H1 (cell line): ENCODE data around the gene GATD1. TPM values are rescaled to one million over a fixed set of nuclear protein-coding genes. Genes with fewer than 3 reads are reported as not detected.

Experiments used
- CTCF ChIA-PET: fragments of 300-600 bp; sonication (Branson Sonifier 250); formaldehyde crosslinking; loops from one replicate; lab custom pipeline; 2021; ENCODE audit not compliant: partially characterized antibody; lab: Charles Lee
- POLR2A ChIA-PET: fragments of 300-600 bp; sonication (Branson Sonifier 250); formaldehyde crosslinking; loops from one replicate; lab custom pipeline; 2021; ENCODE audit warnings: inconsistent platforms; ENCODE audit not compliant: partially characterized antibody; lab: Charles Lee
- DNase-seq, 2 experiments: peaks; one replicate each; pipeline versions ENCODE4 v3.0.0 to v3.0.0-alpha.2; 2010 to 2022; ENCODE audit warnings: low spot score in 2 of 2, low read depth in 1 of 2, mixed read lengths in 1 of 2
- FAIRE-seq: peaks from 2 replicates; lab custom pipeline; 2011; peaks lifted over from hg19 to GRCh38; lab: Jason Lieb, UNC
- H2AFZ ChIP-seq: 2 replicates; pipeline ENCODE4 v1.8.1; 2012; ENCODE audit warnings: low read length, inconsistent platforms
- H2AK5ac ChIP-seq: 2 replicates; pipeline ENCODE4 v1.6.1; 2013; ENCODE audit warnings: low read depth, low read length
- H2BK120ac ChIP-seq: replicated peaks from 2 replicates; pipeline ENCODE3; 2013; ENCODE audit warnings: low read depth, low read length, inconsistent platforms
- H2BK12ac ChIP-seq: 2 replicates; pipeline ENCODE4 v1.6.1; 2013; ENCODE audit warnings: low read depth, low read length
- H2BK15ac ChIP-seq: 2 replicates; pipeline ENCODE4 v1.6.1; 2013; ENCODE audit warnings: low read length
- H2BK20ac ChIP-seq: 2 replicates; pipeline ENCODE4 v1.6.1; 2013; ENCODE audit warnings: low read length
- H2BK5ac ChIP-seq: 2 replicates; pipeline ENCODE4 v1.6.1; 2013; ENCODE audit warnings: low read depth, low read length
- H3K14ac ChIP-seq: 2 replicates; pipeline ENCODE4 v1.6.1; 2013; ENCODE audit warnings: inconsistent platforms; ENCODE audit not compliant: insufficient read length
- H3K18ac ChIP-seq: 2 replicates; pipeline ENCODE4 v1.6.1; 2013; ENCODE audit warnings: low read length; ENCODE audit errors: extremely low read depth
- H3K23ac ChIP-seq: 2 replicates; pipeline ENCODE4 v1.6.1; 2013; ENCODE audit warnings: inconsistent platforms; ENCODE audit not compliant: insufficient read length
- H3K23me2 ChIP-seq: 2 replicates; pipeline ENCODE4 v1.6.1; 2013; ENCODE audit warnings: low read depth, low read length
- H3K27ac ChIP-seq: 2 replicates; pipeline ENCODE4 v1.6.1; 2011; ENCODE audit warnings: low read depth, low read length, inconsistent platforms
- H3K27me3 ChIP-seq, 4 experiments: replicated peaks in 1 of 4; 1 replicate in 1 of 4; 2 replicates in 3 of 4; pipeline versions ENCODE4 v1.6.1 to v1.8.1; 2011 to 2013; ENCODE audit warnings: low read length in 3 of 4, mild to moderate bottlenecking in 3 of 4, inconsistent platforms in 2 of 4, mixed read lengths in 2 of 4, moderate library complexity in 1 of 4; ENCODE audit not compliant: control insufficient read depth in 3 of 4, insufficient read depth in 3 of 4; ENCODE audit errors: extremely low read depth in 1 of 4
- H3K36me3 ChIP-seq, 4 experiments: 2 replicates each; pipeline versions ENCODE4 v1.6.1 to v1.8.1; 2011 to 2013; ENCODE audit warnings: mild to moderate bottlenecking in 4 of 4, low read length in 3 of 4, moderate library complexity in 2 of 4, control low read depth in 1 of 4, inconsistent platforms in 1 of 4; ENCODE audit not compliant: insufficient read depth in 4 of 4, control insufficient read depth in 2 of 4
- H3K4ac ChIP-seq: replicated peaks from 2 replicates; pipeline ENCODE3; 2013; ENCODE audit warnings: low read length, low read depth, mixed read lengths, inconsistent platforms; ENCODE audit not compliant: insufficient read length
- H3K4me1 ChIP-seq, 4 experiments: replicated peaks in 1 of 4; 1 replicate in 1 of 4; 2 replicates in 3 of 4; pipeline versions ENCODE4 v1.6.1 to v1.8.1; 2011 to 2013; ENCODE audit warnings: low read length in 3 of 4, inconsistent platforms in 2 of 4, mixed read lengths in 1 of 4; ENCODE audit not compliant: insufficient read depth in 4 of 4, control insufficient read depth in 3 of 4
- H3K4me2 ChIP-seq, 2 experiments: 2 replicates each; pipeline versions ENCODE4 v1.6.1 to v1.8.1; 2011 to 2013; ENCODE audit warnings: low read depth in 2 of 2, low read length in 2 of 2, control low read depth in 1 of 2, inconsistent platforms in 1 of 2, mild to moderate bottlenecking in 1 of 2; ENCODE audit not compliant: insufficient read depth in 1 of 2
- H3K4me3 ChIP-seq, 4 experiments: fragments of 200-600, 300-600 bp in 1 of 4; sonication (generic), shearing (Covaris generic), sonication (Bioruptor Twin) in 1 of 4; 2 replicates each; pipeline versions ENCODE4 v1.5.1 to v1.8.1; 2011 to 2016; ENCODE audit warnings: low read length in 4 of 4, low read depth in 3 of 4, control low read depth in 2 of 4, inconsistent platforms in 2 of 4, mild to moderate bottlenecking in 2 of 4, mixed read lengths in 1 of 4, moderate library complexity in 1 of 4; ENCODE audit not compliant: insufficient read depth in 2 of 4; ENCODE audit errors: extremely low read depth in 1 of 4
- H3K56ac ChIP-seq: replicated peaks from 2 replicates; pipeline ENCODE3; 2013; ENCODE audit warnings: low read depth, mild to moderate bottlenecking, mixed read lengths, low read length, inconsistent platforms; ENCODE audit not compliant: insufficient read length
- H3K79me1 ChIP-seq: 2 replicates; pipeline ENCODE4 v1.6.1; 2013; ENCODE audit warnings: low read depth, low read length, control low read depth
- H3K79me2 ChIP-seq, 2 experiments: 2 replicates each; pipeline versions ENCODE4 v1.6.1 to v1.8.1; 2012 to 2013; ENCODE audit warnings: low read length in 2 of 2, mild to moderate bottlenecking in 2 of 2, inconsistent platforms in 1 of 2; ENCODE audit not compliant: insufficient read depth in 2 of 2, control insufficient read depth in 1 of 2
- H3K9ac ChIP-seq, 4 experiments: replicated peaks in 1 of 4; 1 replicate in 1 of 4; 2 replicates in 3 of 4; pipeline versions ENCODE4 v1.6.1 to v1.8.1; 2011 to 2013; ENCODE audit warnings: low read depth in 3 of 4, low read length in 3 of 4, control low read depth in 2 of 4, mild to moderate bottlenecking in 2 of 4, moderate library complexity in 2 of 4, inconsistent platforms in 1 of 4; ENCODE audit errors: extremely low read depth in 1 of 4
- H3K9me3 ChIP-seq, 2 experiments: 2 replicates each; pipeline versions ENCODE4 v1.6.1 to v1.8.1; 2012 to 2013; ENCODE audit warnings: mild to moderate bottlenecking in 2 of 2, moderate library complexity in 2 of 2, control low read depth in 1 of 2, inconsistent platforms in 1 of 2, low read depth in 1 of 2, low read length in 1 of 2, mixed read lengths in 1 of 2; ENCODE audit not compliant: insufficient read depth in 2 of 2
- H4K20me1 ChIP-seq, 2 experiments: replicated peaks in 1 of 2; 2 replicates each; pipeline versions ENCODE3 to v1.8.1; 2011 to 2013; ENCODE audit warnings: inconsistent platforms in 2 of 2, low read length in 2 of 2, mild to moderate bottlenecking in 1 of 2; ENCODE audit not compliant: insufficient read depth in 2 of 2, control insufficient read depth in 1 of 2
- H4K5ac ChIP-seq: 2 replicates; pipeline ENCODE4 v1.6.1; 2013; ENCODE audit warnings: low read length, low read depth, mixed read lengths, inconsistent platforms; ENCODE audit not compliant: insufficient read length
- H4K8ac ChIP-seq: 2 replicates; pipeline ENCODE4 v1.8.0; 2013; ENCODE audit warnings: mild to moderate bottlenecking, moderate library complexity, low read length, inconsistent platforms; ENCODE audit not compliant: insufficient read depth; ENCODE audit errors: extremely low read depth
- H4K91ac ChIP-seq: replicated peaks from 2 replicates; pipeline ENCODE3; 2013; ENCODE audit warnings: low read length, mixed read lengths, inconsistent platforms; ENCODE audit not compliant: insufficient read length
- ASH2L ChIP-seq: fragments of 200-600, 300-600 bp; sonication (generic); IDR thresholded peaks from one replicate; pipeline ENCODE4 v1.7.1; 2017; ENCODE audit warnings: low read length
- EGR1 ChIP-seq: IDR thresholded peaks from 2 replicates; pipeline ENCODE4 v1.6.1; 2011; ENCODE audit warnings: low read depth, low read length, borderline replicate concordance
- EP300 ChIP-seq, 2 experiments: IDR thresholded peaks; 1 replicate in 1 of 2; 2 replicates in 1 of 2; pipeline ENCODE4 v1.6.1; 2011 to 2012; ENCODE audit warnings: low read depth in 2 of 2, low read length in 2 of 2, mild to moderate bottlenecking in 2 of 2, borderline replicate concordance in 1 of 2, inconsistent platforms in 1 of 2, moderate library complexity in 1 of 2
- NRF1 ChIP-seq: IDR thresholded peaks from 2 replicates; pipeline ENCODE4 v1.6.1; 2011; ENCODE audit warnings: mild to moderate bottlenecking, low read depth, low read length, improper control_type of control experiment
- POLR2AphosphoS5 ChIP-seq: IDR thresholded peaks from 2 replicates; pipeline ENCODE4 v1.6.1; 2011; ENCODE audit warnings: low read depth, low read length
- SIN3A ChIP-seq, 2 experiments: IDR thresholded peaks in 1 of 2; conservative IDR thresholded peaks in 1 of 2; 2 replicates each; pipeline ENCODE4 v1.6.1; 2011 to 2012; ENCODE audit warnings: low read length in 2 of 2, improper control_type of control experiment in 1 of 2, low read depth in 1 of 2, mild to moderate bottlenecking in 1 of 2
- SP2 ChIP-seq: IDR thresholded peaks from 2 replicates; pipeline ENCODE4 v1.6.1; 2012; ENCODE audit warnings: mild to moderate bottlenecking, low read length, inconsistent platforms
- TCF12 ChIP-seq: IDR thresholded peaks from 2 replicates; pipeline ENCODE4 v1.6.1; 2011; ENCODE audit warnings: low read depth, mild to moderate bottlenecking, low read length
- USF2 ChIP-seq: IDR thresholded peaks from 2 replicates; pipeline ENCODE4 v1.6.1; 2011; ENCODE audit warnings: low read length, improper control_type of control experiment
- YY1 ChIP-seq: IDR thresholded peaks from 2 replicates; pipeline ENCODE4 v1.6.1; 2011; ENCODE audit warnings: low read depth, mild to moderate bottlenecking, low read length
- ZNF274 ChIP-seq: IDR thresholded peaks from 2 replicates; pipeline ENCODE4 v1.7.0; 2012; ENCODE audit warnings: low read length, borderline replicate concordance; ENCODE audit errors: extremely low read depth
- WGBS, 2 experiments: shearing (Covaris generic) in 1 of 2; methylation state at CpG; one replicate each; pipeline versions ENCODE4 v1.1.6 to v1.1.7; 2013 to 2015; ENCODE audit warnings: low lambda C conversion rate in 2 of 2, mixed read lengths in 2 of 2, inconsistent platforms in 1 of 2, low coverage in 1 of 2, missing lambda C conversion rate in 1 of 2; ENCODE audit not compliant: insufficient replicate concordance in 2 of 2, insufficient coverage in 1 of 2, insufficient read length in 1 of 2; ENCODE audit errors: extremely low coverage in 1 of 2, missing lambda C conversion rate in 1 of 2; 5-methylcytosine and 5-hydroxymethylcytosine counted together
- polyA plus RNA-seq, 7 experiments: library from polyadenylated mRNA; depleted of rRNA in 3 of 7; stranded (reverse) in 5 of 7; unstranded in 2 of 7; fragments of >200 nt in 5 of 7; fragments of 200-250 nt in 2 of 7; gene quantifications; 1 replicate in 5 of 7; 2 replicates in 1 of 7; 4 replicates in 1 of 7; pipeline versions ENCODE4 v1.2.1 to v1.2.3, GENCODE V29; 2011 to 2013; ENCODE audit warnings: missing spikeins in 2 of 7, mixed read lengths in 2 of 7
- total RNA-seq: library from RNA; stranded (reverse); fragmentation: NEBNext Ultra II Directional; extraction: Animal tissue kit (Norgen Biotek cat#: 25700); gene quantifications from 2 replicates; pipeline ENCODE4 v1.2.1, GENCODE V29; 2021

The GATD1 gene
- total and polyA plus RNA-seq, 2 of the 8 experiments (the other 6 are each of a cell fraction or from before 2014, with no cell fraction given): 47.5 to 54.8 TPM

- no peak overlapping the region for H2BK15ac ChIP-seq
- H3K9me3 ChIP-seq: no peaks in the 10 kb centered on the region
- H4K91ac ChIP-seq: no peak overlapping the region
- CTCF ChIA-PET: interaction anchor here (0.8 to 1.3 kb wide), 6 partner anchors 16 to 47 kb away, joined by 3 to 5 read pairs (median 3); no protein-coding TSS in a partner anchor
- H2BK5ac ChIP-seq: no peak overlapping the region
- no peak overlapping the region for H3K18ac ChIP-seq
- H4K5ac ChIP-seq: no peak overlapping the region
- no peak overlapping the region for H3K4me2 ChIP-seq
- no peak overlapping the region for H3K27ac ChIP-seq
- no peak overlapping the region for H2AFZ ChIP-seq
- no peak overlapping the region for H3K23ac ChIP-seq
- peaks cover 0 to 5% of the 10 kb centered on the region in 2 experiments; a peak in 1 of 4 replicates for H3K79me2 ChIP-seq
- no peak overlapping the region for H3K9ac ChIP-seq
- no peak overlapping the region for H2BK12ac ChIP-seq
- H2BK20ac ChIP-seq: no peak overlapping the region
- H2BK120ac ChIP-seq: no peak overlapping the region
- H3K4me1 ChIP-seq: peaks cover 4 to 28% (median 20%) of the 10 kb centered on the region in 4 experiments
- FAIRE-seq (no peak), DNase-seq (no peak)
- no peak overlapping the region for H3K4me3 ChIP-seq
- POLR2A ChIA-PET: interaction anchor here (0.6 to 53.0 kb wide), 4 partner anchors 9 to 30 kb away, joined by 3 to 1917 read pairs (median 17); partner anchors contain the start of genes CD151, CRACR2B, PNPLA2 and POLR2L
- H3K79me1 ChIP-seq: peaks cover 5% of the 10 kb centered on the region; the same call in 1 of the 2 replicates
- H3K36me3 ChIP-seq: peaks cover 3 to 30% (median 6%) of the 10 kb centered on the region in 4 experiments; a peak in 5 of 8 replicates
- H3K23me2 ChIP-seq: peaks cover 12% of the 10 kb centered on the region
- no peak overlapping the region for H3K4ac ChIP-seq
- no peak overlapping the region for H2AK5ac ChIP-seq
- no peak overlapping the region for H3K56ac ChIP-seq
- 94% methylated on average over 27 of the region's 32 CpGs; no CpG with 5 or more reads in 1 of the 2 experiments for WGBS, 2 experiments
- peaks cover 0 to 13% of the 10 kb centered on the region in 2 experiments for H4K20me1 ChIP-seq
- no peak overlapping the region for H4K8ac ChIP-seq
- H3K27me3 ChIP-seq: no peaks in the 10 kb centered on the region; a peak in 1 of 7 replicates
- no peak overlapping the region for H3K14ac ChIP-seq
- TF ChIP-seq POLR2AphosphoS5 (no peak), SP2 (no peak), EP300 (IDR thresholded peaks at IDR 0.05; ENCODE audit: borderline replicate concordance in 1 of 2, low read depth in 2 of 2, low read length in 2 of 2) (no peak), NRF1 (no peak), ZNF274 (no peak), TCF12 (no peak), ASH2L (no peak), EGR1 (no peak), YY1 (no peak), SIN3A (conservative IDR thresholded peaks at IDR 0.05 in 1 of 2, IDR thresholded peaks at IDR 0.05 in 1 of 2; ENCODE audit: low read depth in 1 of 2, low read length in 2 of 2) (no peak), USF2 (no peak)
Measured at GRCh38 chr11:799641-800316, 22.5 kb upstream of the GATD1 start.
